Stimulated activated naive CD4-positive, alpha-beta T cell (primary cell): Measurements from ENCODE around the gene NHLRC3.
A peak's percentile ranks its signal among the peaks of the same experiment; 100 is the strongest.
"Not testable (repeated sequence)": the region's sequence is repeated elsewhere in the genome, so short reads cannot be mapped to it uniquely, and the experiment has no call there.

Experiments
- DNase-seq, 6 experiments: peaks; one replicate each; lab custom pipeline; 2025; lab: John Stamatoyannopoulos, UW

NHLRC3 gene, protein sequence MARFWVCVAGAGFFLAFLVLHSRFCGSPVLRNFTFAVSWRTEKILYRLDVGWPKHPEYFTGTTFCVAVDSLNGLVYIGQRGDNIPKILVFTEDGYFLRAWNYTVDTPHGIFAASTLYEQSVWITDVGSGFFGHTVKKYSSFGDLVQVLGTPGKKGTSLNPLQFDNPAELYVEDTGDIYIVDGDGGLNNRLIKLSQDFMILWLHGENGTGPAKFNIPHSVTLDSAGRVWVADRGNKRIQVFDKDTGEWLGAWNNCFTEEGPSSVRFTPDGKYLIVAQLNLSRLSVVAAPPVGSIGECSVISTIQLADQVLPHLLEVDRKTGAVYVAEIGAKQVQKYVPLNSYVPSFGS

GRCh38 chr13:39037880-39038568 is at the start of gene NHLRC3, which contains the start of gene PROSER1:
Gene NHLRC3 (plus strand): TSS chr13:39038456. CDS start chr13:39038640, 184 bp downstream.
Gene PROSER1 (minus strand): TSS chr13:39038089. CDS start chr13:39037242, 847 bp downstream.
- peak; percentile 56 to 82 (median 74) for DNase-seq

GRCh38 chr13:38990693-38991092 is 47.6 kb upstream of the NHLRC3 start, which contains the start of gene STOML3:
Gene STOML3 (minus strand): TSS chr13:38990831. CDS start chr13:38990721, 110 bp downstream.
- no peak for DNase-seq

- DNase-seq = no peak
Measured at GRCh38 chr13:38993381-38993780, 44.9 kb upstream of the NHLRC3 start.

DNA sequence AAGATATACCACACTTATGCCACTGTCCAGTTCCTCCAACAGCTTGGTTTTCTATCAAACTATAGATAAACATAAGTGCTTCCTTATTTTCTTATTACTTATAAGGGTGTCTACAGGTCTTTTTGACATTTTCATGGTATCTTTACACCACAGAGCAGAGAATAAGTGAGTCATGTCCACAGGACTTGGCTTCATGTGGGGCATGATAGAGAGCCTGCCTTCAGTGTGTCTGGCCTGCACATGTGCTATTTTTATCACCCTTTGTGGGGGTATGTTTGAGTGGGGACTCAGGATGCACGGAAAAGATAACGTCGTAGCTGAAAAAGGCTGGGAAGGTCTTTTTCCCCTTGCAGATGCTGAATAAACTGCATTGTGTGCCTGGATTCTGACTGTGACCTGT is 39.5 kb upstream of the NHLRC3 start:
- DNase-seq = no peak

GRCh38 chr13:39006371-39007111 is 31.7 kb upstream of the NHLRC3 start:
- not testable (repeated sequence) for DNase-seq

GRCh38 chr13:39012608-39013007 is 25.6 kb upstream of the NHLRC3 start:
- DNase-seq = no peak

GRCh38 chr13:39013462-39013861 is 24.8 kb upstream of the NHLRC3 start:
- DNase-seq = no peak

DNA sequence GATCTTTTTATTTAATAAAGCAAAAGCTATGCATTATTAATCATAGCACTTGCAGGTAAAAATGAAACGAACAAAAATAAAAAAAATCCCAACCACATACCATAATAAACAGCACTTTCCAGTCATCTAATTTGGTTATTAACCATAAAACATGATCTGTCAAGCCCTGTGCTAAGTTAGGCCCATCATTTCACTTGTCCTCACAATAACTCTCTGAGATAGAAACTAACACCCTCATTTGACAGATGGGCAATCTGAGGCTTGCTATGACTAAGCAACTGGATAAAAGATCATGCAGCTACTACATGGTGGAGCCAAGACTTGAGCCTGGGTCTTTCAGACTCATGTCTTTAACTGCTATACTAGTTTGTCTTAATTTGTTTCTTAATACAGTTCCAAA is 22.2 kb upstream of the NHLRC3 start:
- no peak for DNase-seq

DNA sequence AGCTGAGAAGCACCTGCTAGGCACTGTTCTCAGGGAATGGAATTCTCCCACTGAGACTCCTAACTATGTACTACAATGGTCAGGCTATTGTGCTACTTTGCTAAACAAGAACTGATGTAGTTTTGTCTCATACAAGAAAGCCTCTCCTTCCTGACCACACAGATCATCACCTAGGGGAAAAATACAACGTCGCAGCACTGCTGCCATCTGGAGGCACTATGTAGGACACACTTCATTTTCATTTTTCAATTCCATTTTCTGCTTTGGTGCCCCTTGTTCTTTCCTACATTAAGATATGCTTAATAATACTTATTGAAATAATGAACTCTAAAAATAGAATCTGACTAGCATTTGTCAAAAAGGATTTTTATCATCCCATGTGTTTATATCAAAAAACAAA is 21.5 kb upstream of the NHLRC3 start:
- no peak for DNase-seq

GRCh38 chr13:39020853-39021462 is 17.3 kb upstream of the NHLRC3 start:
- DNase-seq = no peak

DNA sequence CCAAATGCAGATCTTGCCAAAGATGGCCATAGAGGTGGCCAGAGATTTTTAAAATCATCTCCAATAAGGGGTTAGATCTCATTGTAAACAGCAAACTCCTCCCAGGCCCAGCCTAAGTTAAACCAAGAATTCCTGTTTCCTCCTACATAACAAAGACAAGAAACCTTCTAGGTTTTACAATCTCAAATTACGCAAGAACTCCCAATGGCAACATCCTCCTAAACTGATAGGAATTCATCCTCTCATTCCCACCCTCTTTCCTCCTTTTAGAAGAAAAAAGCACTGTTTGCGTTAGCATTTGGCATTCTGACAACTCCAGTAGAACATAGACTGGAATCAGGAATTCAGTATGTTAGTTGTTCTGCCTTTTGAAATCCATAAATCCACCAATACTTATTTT is 14.9 kb upstream of the NHLRC3 start:
- DNase-seq = no peak

GRCh38 chr13:39023761-39024160 is 14.5 kb upstream of the NHLRC3 start:
- DNase-seq = no peak

DNA sequence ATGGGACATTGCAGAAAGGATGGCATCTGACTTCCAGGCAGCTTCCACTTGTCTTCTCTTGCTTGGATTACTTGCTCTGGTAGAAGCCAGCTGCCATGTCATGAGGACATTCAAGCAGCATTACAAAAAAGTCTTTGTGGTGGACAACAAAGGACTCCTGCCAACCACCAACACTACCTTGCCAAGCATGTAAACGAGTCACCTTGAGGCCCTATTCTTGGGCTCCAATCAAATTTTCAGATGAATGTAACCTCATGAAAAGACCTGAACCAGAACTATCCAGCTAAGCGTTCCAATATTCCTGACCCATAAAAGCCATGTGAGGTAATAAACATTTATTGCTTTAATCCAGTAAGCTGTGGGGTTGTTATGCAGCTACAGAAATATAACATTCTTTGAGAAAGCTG is 12.8 kb upstream of the NHLRC3 start:
- no peak for DNase-seq

GRCh38 chr13:39032150-39032549 is 6.1 kb upstream of the NHLRC3 start:
- DNase-seq = no peak

DNA sequence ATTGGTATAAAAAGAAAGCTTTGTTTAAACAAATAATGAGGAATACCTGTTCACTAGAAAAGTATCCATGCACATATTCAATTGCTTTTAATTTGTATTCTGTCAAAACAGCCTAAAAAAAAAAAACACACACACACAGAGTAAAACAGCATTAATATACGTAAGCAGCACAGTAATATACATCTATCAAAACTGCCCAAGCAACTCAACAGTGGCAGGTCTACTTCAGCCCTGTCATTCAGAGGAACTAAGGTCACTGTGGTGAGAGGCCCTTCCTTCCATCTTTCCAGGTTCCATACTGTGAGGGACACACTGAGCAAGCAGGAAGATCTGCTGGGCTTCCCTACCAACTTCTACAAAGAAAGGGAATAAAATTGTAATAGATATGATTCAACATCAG is 4.2 kb upstream of the NHLRC3 start:
- DNase-seq = no peak

GRCh38 chr13:39035204-39035603 is 3.1 kb upstream of the NHLRC3 start:
- no peak for DNase-seq

DNA sequence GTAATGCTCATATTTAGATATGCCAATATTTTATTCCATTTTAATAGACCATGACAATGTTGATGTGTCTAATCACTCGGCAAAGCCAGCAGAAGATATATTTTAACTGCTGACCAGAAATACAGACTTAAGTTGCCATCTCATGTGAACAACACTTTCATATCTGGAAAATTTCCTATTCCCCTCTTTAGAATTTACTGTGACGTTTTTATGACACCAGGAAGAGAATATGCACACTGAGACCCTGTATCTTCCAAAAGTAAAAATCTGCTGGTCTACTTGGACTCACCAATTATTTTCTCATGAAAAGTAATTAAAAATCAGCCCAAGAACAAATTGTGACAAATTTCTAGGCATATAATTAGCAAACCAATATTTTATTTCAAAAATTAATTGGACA is 2.5 kb upstream of the NHLRC3 start:
- no peak for DNase-seq

DNA sequence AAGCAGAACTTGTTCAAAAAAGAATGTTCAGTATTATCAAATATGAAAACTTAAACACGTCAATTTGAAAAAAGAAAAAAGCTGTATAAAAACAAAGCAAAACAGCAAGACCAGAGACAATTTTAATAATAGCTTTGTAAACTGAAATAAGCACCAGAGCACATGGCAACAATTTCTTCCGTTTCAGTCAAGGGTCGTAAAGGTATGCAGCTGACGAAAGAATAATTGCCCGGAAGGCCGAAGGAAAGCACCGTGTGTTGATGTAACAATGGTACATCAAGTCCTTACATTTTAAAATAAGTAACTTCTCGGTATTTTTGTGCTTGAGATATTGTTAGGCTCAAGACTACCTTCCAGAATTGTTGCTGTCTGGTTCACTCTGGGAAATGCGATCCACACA is 2.0 kb upstream of the NHLRC3 start:
- no peak for DNase-seq

- DNase-seq = peak in 4 of 6 experiments; percentile 25 to 56 (median 44)
Measured at GRCh38 chr13:39037410-39037879, 811 bp upstream of the NHLRC3 start.

DNA sequence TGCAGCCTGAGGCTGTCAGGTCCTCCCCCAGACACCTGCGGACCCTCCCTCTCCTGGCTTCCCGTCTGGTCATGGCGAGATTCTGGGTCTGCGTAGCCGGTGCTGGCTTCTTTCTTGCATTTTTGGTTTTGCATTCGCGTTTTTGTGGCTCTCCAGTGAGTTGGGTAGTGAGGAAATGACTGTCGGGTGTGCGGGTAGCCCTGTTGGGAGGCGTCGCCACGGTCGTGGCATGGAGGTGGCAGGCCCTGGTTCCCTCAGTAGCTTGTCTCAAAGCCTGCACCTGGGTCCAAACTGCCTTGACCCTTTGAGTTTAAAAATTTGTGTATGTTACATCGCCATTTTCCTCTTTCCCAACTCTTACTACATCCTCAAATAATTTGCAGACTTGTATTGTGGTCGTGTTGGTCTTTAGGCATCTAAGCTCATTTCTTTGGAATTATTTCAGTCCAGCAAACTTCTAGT is 344 bp downstream of the NHLRC3 start:
- peak; percentile 4 to 79 (median 41) for DNase-seq

DNA sequence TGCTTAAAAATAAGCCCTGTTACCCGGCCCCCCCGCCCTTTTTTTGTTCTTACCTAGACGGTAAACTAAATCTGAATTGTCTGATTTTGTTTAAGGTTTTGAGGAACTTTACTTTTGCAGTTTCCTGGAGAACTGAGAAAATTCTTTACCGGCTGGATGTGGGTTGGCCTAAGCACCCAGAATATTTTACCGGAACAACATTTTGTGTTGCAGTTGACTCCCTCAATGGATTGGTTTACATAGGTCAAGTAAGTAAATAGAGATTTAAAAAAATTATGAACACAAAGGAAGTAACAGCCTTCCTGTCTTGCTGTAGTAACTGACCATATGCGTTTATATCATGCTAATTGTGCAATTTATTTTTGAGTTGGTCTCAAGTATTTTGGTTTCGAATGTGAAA is 785 bp downstream of the NHLRC3 start:
- DNase-seq = no peak

DNA sequence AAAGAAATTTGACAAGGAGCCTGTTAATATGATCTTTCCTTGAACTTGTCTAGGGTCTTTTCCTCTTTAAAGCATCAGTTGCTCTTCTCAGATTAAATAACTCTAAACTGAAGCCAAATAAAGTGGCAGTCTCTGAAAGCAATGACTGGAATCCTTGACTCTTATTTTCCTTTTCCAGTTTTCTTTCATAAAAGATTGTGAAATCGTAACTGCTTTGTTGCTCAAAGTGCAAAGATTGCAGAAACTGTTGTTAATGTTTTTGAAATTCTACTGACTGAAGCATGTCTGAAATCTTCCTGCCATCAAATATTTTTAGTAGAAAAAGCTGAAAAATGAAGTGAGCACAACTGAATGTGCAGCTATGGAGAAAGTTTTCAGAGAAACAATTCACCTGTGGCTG is 1.9 kb downstream of the NHLRC3 start:
- DNase-seq = no peak
